HG03139 (cell line): Measurements from ENCODE around the gene CNTNAP2.
"Not testable (repeated sequence)": the region's sequence is repeated elsewhere in the genome, so short reads cannot be mapped to it uniquely, and the experiment has no call there.

ENCODE experiments used
- ATAC-seq: cut with Tn5 transposase; IDR thresholded peaks from one replicate; pipeline ENCODE4 v1.9.1; 2021; ENCODE audit not compliant: unreplicated experiment

Gene CNTNAP2

DNA sequence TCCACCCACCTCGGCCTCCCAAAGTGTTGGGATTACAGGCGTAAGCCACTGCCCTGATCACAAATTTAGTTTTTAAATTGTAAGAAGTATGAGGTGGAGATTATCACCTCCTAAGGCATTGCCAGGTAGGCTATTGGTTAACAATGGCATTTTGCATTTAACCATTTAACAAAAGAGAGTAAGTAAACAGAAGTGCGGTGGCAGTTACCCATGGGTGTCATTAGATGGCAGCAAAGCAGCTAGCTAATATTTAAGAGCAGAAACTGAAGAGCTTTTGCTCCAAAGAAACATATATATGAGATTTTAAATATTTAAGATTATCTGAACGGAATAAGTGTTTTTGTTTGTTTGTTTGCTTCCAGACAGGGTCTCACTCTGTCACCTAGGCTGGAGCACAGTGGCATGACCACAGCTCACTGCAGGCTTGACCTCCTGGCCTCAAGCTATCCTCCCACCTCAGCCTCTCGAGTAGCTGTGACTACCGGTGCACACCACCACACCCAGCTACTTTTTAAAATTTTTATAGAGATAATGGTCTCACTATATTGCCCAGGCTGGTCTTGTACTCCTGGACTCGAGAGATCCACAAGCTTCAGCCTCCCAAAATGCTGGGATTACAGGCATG lies 2148.4 kb downstream of the CNTNAP2 start:
- no peak for ATAC-seq

DNA sequence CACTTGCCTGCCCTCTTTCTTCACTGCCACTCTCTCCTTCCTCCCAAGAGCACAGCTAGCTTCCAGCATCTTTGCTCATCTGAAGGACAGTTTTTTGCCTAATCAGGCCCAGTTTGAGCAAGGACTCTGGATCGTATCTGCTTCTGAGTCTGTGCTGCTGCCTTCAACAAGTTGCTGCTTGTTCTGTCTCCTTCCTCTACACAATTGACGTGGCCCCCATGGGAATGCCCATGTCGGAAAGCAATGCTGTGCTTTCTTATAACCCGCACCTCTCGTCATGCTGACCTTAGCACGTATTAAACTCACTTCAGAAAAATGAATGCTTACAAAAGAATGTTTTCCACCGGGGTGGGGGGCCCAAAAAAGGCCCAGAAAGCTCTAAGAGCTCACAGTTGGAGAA lies 2149.3 kb downstream of the CNTNAP2 start:
- no peak for ATAC-seq

- no peak for ATAC-seq
Measured at GRCh38 chr7:148266795-148267194, 2150.2 kb downstream of the CNTNAP2 start.

GRCh38 chr7:148270576-148270975 lies 2154.0 kb downstream of the CNTNAP2 start:
- ATAC-seq, result no peak

GRCh38 chr7:148274118-148274517 lies 2157.5 kb downstream of the CNTNAP2 start:
- ATAC-seq, result no peak

- no peak for ATAC-seq
Measured at GRCh38 chr7:148275359-148275890, 2158.8 kb downstream of the CNTNAP2 start.

DNA sequence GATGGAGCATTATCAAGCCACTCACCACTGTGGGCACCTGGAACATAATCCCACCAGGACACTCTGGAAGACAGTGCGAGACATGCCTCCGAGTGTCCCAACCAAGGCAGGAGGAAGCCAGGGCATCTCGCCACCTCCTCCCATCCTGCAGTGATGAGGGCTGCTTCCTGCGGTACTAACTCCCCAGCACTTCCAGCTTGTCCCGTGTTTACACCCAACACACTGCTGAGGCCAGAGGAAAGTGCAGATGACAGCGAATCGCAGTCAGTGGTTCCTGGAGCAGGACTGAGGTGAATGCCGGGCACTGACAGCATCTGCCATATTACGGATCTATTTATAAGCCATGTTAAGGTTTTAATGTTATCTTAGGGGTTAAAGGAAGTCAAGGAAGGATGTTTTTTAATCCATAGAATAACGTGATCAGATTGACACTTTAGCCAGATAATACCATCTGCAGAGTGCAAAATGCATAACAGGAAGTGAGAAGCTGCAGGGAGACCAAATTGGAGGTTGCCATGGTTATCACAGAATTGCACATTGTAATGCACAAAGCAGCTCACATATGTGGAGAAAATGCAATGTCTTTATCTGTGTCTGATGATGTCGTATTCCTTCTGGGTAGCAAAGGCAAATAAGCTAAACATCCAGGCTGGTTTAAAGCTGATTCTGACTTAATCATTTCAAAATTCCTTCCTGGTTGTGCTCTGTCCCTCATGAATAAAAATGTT lies 2159.9 kb downstream of the CNTNAP2 start:
- ATAC-seq, result no peak

- ATAC-seq, result no peak
Measured at GRCh38 chr7:148277042-148277660, 2160.6 kb downstream of the CNTNAP2 start.

DNA sequence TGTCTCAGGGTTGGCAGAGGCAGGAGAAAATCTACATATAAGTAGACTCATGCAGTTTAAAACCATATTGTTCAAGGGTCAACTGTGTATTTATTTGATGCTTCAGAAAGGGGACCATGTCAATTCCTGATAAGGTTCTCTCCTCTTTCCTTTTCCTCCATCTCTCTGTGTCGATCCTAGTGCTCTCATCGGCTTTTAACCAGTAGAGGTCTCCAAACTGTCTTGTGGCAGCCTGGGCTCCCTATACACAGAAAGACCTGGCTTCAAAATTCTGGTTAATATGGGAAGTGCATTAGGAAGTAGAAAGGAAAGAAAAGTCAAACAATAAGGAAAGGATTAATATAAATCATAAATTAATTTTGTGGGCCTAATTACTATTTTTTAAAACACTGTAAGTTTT lies 2169.5 kb downstream of the CNTNAP2 start:
- ATAC-seq, result no peak

DNA sequence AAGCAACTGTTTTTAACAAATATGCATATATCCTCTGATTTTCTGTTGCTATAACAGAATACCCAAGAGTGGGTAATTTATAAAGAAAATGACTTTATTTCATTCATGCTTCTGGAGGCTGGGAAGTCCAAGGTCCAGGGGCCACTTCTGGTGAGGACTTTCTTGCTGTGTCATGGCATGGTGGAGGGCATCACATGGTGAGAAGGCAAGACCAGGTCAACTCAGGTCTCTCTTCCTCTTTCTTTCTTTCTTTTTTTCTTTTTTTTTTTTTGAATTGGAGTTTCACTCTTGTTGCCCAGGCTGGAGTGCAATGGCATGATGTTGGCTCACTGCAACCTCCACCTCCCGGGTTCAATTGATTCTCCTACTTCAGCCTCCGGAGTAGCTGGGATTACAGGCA lies 2170.9 kb downstream of the CNTNAP2 start:
- ATAC-seq, result no peak

GRCh38 chr7:148288592-148289151 lies 2172.1 kb downstream of the CNTNAP2 start:
- no peak for ATAC-seq

DNA sequence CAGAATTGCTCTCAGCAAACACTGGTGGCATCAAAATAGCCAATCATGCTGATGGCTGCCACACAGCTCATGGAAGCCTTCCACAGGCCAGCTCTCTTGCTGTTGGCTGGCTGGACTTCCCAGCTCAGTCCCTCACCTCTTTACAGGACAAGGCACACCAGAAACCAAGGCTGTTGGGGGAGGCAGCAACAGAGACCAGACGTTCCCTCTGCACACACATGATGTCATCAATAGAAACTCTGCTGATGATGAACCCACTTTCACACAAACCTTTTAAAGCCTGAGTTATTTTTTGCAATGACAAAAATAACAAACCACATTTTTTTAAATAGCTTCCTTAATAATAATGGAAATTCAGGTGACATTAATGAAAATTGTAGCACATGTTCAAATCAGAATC lies 2173.0 kb downstream of the CNTNAP2 start:
- ATAC-seq, result peak; percentile 73

DNA sequence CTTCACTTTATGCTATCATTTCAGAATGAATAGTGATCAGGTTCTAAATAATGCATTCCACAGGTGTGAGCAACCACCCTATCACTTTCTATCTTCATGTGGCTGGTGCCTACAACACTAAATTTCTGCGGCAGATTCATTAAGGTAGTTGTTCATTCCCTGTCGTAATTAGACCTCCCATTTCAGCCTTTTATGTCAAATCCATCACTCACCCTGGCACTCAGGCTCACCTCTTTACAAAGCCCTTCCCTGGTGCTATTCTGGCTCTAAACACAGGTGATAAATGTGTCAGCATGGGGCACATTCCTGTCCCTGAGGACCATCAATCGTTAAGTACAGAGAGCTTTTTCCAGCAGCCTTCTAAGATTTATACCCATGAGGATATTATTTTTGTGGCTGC lies 2173.9 kb downstream of the CNTNAP2 start:
- no peak for ATAC-seq

DNA sequence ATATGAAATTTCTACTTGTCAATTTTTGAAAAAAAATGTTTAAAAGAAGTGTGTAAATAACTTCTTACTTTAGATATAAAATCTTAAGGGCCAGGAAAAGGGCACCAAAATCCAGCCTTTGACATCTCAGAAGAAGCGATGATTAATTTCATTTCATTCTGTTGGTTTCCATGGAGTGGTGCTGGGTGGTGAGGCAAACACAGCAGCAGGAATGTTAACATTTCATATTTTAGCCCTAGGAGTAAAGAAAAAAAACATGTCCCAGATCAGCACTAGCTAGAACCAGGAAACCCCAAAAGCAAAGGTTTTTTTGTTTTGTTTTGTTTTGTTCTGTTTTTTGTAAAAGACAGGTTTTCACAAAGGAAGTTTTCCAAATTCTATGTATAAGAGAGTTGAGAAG lies 2175.2 kb downstream of the CNTNAP2 start:
- no peak for ATAC-seq

DNA sequence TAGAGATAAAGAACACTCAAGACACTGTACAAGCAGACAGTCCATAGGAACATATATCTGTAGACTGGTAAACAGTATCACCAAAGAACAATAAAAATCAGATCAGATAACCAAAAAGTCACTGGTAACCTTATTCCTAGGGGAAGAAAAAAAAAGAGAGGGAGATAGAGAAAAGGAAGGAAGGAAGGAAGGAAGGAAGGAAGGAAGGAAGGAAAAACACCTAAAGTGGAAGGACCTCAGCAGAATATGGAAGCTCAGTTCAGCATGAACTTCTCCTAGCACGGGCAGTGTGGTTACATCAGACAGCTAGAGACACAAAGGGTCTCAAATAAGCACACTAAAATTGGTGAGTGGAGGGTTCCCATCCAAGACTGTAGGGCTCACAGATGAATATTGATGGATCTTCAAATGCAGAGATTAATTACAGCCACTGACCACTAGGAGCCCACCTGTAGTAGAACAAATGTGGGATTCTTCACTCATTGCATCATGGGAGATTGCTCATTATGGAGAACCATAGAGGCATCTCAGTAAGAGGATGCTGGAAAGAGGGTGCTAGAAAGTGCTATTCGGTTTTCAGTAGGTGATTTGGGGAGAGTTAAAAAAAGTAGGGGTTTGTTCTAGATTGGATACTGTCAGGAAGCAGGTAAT lies 2180.5 kb downstream of the CNTNAP2 start:
- no peak for ATAC-seq

GRCh38 chr7:148298768-148299167 lies 2182.2 kb downstream of the CNTNAP2 start:
- not testable (repeated sequence) for ATAC-seq

DNA sequence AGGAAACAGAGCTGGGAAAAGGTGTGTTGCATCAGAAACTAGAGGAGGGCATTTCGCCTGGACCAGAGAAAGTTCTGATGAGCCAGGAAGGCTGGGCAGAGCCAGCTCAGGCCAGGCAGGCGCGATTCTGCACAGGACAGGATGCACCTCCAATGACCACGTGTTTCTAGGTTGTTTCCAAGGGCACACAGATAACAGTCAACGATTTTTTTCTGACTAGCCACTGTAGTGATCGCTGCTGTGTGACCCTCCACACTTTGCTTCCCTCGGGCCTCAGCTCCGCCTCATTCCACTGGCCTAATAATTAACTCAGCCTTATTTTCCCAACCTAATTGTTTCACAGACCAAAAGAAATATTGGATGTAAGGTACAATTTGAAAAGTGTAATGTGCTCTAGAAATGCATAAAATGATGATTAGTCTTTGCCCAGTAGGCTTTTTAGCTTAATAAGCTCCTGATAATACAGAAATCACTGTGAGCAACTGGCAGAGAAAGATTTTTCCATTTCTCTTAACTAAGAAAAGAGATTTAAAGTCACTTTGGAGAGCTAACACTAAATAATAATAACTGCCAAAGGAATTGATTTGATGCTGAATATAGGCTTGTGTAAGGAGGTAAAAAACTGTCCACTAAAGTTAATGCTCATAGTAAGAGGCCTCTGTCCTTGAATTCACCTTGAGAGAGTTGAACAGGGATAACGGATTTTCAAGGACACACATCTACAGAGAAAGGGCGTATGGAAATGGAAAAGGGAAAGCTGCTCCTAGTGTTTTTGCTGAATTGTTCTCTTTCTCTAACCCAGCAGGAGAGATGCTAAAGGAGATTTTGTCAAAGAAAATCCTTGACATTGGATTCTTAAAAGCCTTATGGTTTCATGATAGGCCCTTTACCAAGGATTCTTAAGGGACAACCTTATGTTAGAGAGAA lies 2183.0 kb downstream of the CNTNAP2 start:
- ATAC-seq, result no peak

GRCh38 chr7:148302436-148302835 lies 2185.8 kb downstream of the CNTNAP2 start:
- not testable (repeated sequence) for ATAC-seq

DNA sequence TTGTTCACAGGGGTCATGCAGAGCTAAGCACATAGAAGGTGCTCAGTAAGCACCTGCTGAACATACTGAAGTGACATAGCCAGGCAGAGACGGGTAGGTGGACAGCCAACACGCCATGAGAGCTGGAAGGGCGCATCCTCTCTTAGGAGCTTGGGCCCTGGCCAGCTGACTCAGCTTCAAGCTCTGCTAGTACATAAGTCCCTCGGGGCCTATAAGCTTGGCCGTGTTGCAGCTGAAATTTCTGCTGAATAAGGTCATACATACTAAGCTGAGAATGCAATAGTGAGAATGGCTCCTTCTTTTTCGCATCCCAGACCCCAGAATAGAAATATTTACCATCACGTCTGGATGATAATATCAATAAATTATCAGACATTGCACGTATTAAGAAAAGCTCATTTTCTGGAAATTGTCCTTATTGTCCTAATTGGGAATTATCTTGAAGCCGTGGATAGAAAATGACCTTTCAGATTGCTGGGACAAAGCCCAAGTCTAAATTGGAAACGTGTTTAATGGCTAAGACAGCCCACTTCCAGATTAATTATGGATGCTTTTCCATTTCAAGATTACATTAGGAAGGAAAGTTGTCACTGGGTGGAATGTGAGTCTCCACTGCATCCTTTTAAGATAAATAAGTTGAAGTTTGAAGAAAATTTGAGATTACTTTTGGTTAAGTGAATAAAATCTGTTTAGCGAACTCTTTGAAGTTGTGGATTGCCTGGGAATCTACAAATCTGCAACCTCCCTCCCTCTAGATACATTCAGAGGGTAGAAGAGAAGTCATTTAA lies 2186.9 kb downstream of the CNTNAP2 start:
- no peak for ATAC-seq

DNA sequence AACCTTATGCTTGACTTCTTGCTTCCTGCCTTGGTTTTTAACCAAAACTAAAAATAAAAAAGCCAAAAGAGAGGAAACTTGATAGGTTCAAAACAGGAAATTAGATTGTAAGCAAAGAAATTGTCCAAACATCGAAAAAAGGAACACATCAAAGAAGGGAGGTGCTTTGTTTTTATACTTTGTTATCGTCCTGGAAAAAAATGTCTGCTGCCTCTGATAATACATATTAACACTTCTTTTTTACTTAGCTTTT lies 2187.4 kb downstream of the CNTNAP2 start:
- ATAC-seq, result no peak
